Cardiac fibroblast (primary cell): ENCODE data around the gene KIFC1.

ENCODE experiments used
- DNase-seq, 2 donors: peaks; one replicate each; pipeline versions ENCODE4 v3.0.0 to v3.0.0-alpha.2; 2010; ENCODE audit warnings: low read depth in 2 of 2
- H3K4me3 ChIP-seq, 2 donors: replicated peaks in 1 of 2; 1 replicate in 1 of 2; 2 replicates in 1 of 2; pipeline ENCODE4 v1.5.1; 2011; ENCODE audit warnings: low read depth in 2 of 2, low read length in 2 of 2, mild to moderate bottlenecking in 2 of 2, moderate library complexity in 1 of 2
- CTCF ChIP-seq: IDR thresholded peaks from one replicate; pipeline ENCODE4 v1.5.1; 2011; ENCODE audit warnings: low read depth, mild to moderate bottlenecking, low read length, inconsistent platforms

The KIFC1 gene

GRCh38 chr6:33421344-33421643 is 29.7 kb downstream of the KIFC1 start:
- H3K4me3 ChIP-seq, result no peak overlapping the region
- no peak for TF ChIP-seq CTCF
- DNase-seq, result no peak

DNA sequence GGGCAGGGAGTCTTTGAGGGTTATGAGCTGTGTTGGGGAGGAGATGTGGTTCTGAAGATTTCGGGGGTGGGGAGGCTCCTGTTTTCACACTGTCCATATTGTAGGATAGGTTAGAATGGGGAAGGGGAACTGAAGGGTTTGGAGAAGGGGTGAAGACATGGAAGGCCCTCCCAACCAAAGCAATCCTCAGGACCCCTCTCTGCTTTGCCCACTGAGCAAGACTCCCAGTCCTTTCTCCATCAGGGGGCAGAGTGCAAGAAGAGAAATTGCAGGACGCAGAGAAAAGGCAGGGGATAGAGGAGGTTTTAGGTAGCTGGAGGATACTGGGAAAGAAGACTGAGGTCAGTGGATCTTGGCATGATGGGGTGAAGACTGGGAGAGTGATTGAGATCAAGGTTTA is 32.2 kb downstream of the KIFC1 start:
- no peak for TF ChIP-seq CTCF
- H3K4me3 ChIP-seq, result no peak overlapping the region
- no peak for DNase-seq

GRCh38 chr6:33424855-33425667 is 33.4 kb downstream of the KIFC1 start:
- TF ChIP-seq CTCF, result no peak
- DNase-seq, result no peak
- H3K4me3 ChIP-seq, result peak overlapping the region; percentile 51 to 71

DNA sequence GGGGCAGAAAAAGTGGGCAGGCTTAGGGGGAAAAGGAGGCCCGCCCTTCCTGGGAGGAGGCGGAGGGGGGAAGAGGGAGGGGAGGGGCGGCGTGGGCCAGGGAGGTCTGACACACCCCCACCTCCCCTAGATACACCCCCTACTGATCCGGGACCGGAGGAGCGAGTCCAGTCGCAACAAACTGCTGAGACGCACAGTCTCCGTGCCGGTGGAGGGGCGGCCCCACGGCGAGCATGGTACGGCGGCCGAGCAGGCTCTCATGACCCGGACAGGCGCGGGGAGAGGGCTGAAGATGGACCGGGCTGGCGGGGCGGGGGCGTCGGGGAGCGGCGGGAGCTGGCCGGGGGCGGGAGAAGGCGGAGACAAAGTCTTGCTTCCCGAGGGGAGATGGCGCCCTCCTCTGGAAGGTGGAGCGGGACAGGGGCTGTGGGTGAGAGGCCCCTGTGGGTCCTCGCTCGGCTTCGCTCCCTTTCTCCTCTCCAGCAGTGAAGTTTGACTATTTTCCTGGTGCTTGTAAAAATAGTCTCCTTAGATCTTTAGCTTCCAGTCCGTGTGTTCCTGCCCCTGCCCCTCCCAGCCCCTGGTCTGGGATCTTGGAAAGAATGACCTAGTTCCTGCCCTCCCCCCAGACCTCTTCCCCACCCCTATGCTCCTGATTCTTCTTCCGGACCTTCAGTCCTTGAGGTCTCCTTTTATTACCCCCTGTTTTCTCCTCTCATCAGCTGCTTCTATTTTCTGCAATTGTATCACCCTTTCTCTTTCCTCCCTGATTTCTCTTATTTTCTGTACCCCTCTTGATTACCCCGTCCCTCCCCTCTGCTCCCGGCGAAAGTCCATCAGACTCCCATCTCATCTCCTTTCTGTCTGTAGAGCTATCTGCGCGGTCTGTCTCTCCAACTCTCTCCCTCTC is 34.3 kb downstream of the KIFC1 start:
- peak; percentile 67 for TF ChIP-seq CTCF
- peak overlapping the region; percentile 51 to 71 for H3K4me3 ChIP-seq
- DNase-seq, result peak; percentile 85 to 89

- H3K4me3 ChIP-seq, result peak overlapping the region; percentile 71 to 73
- DNase-seq, result peak in 1 of 2 donors; percentile 18
Observed at GRCh38 chr6:33426590-33427511, 35.2 kb downstream of the KIFC1 start.

More at GRCh38 chr6:33426590-33427511, 35.2 kb downstream of the KIFC1 start:
- TF ChIP-seq CTCF, result no peak
